ENCODE measurements around the gene FILIP1L.

Gene FILIP1L

DNA sequence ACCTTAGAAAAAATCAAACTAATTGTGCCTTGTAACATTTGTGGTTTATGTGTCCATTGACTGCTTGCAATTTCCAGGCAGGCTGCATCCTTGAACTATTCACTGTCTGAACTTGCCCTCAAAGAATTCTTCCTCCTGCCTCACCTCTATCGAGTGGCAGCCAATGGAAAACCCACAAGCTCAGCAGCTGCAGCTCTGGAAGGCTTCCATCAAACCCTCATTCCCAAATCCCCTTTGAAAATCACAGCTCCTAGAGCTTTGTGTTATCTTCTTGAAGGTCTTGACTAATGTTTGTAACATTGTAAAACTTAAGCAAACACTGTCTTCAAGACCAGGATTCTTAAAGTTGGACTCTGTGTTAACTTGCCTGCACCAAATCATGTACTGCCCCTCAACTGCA lies 81.1 kb downstream of the FILIP1L start:
- TF ChIP-seq, protein P1, sequence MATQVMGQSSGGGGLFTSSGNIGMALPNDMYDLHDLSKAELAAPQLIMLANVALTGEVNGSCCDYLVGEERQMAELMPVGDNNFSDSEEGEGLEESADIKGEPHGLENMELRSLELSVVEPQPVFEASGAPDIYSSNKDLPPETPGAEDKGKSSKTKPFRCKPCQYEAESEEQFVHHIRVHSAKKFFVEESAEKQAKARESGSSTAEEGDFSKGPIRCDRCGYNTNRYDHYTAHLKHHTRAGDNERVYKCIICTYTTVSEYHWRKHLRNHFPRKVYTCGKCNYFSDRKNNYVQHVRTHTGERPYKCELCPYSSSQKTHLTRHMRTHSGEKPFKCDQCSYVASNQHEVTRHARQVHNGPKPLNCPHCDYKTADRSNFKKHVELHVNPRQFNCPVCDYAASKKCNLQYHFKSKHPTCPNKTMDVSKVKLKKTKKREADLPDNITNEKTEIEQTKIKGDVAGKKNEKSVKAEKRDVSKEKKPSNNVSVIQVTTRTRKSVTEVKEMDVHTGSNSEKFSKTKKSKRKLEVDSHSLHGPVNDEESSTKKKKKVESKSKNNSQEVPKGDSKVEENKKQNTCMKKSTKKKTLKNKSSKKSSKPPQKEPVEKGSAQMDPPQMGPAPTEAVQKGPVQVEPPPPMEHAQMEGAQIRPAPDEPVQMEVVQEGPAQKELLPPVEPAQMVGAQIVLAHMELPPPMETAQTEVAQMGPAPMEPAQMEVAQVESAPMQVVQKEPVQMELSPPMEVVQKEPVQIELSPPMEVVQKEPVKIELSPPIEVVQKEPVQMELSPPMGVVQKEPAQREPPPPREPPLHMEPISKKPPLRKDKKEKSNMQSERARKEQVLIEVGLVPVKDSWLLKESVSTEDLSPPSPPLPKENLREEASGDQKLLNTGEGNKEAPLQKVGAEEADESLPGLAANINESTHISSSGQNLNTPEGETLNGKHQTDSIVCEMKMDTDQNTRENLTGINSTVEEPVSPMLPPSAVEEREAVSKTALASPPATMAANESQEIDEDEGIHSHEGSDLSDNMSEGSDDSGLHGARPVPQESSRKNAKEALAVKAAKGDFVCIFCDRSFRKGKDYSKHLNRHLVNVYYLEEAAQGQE (IDR thresholded peaks at IDR 0.05; ENCODE audit: insufficient read depth in 1 of 2, low read depth in 2 of 2, low read length in 2 of 2): no peak
- TF ChIP-seq TAF1 (IDR thresholded peaks at IDR 0.05; ENCODE audit: borderline replicate concordance, insufficient read depth, low read length) (no peak), SIN3A (IDR thresholded peaks at IDR 0.05; ENCODE audit: borderline replicate concordance, insufficient read depth, low read length) (no peak), FOXP2 (optimal IDR thresholded peaks at IDR 0.05; ENCODE audit: borderline replicate concordance, extremely low read depth, extremely low read length, insufficient read depth) (no peak), POLR2AphosphoS5 (IDR thresholded peaks at IDR 0.05; ENCODE audit: low read depth, low read length) (no peak)

DNA sequence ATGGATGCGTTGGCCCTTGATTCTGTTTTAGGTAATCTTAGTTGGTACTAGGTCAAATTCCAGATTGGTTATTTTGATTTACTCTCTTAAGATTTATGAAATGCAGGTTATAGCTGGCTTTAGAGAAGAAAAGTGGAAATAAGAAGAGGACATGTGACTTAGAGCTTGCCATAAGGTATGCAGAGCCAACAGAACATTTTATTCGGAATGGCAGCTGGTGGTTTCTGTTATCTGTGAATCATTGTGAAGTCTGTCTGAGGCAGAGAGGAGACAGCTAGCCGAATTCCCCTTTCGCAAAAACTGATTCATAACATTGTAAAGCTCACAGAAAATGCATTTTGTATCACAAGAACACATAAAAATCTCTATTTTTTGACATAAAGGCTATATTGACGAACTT lies 82.1 kb downstream of the FILIP1L start:
- TF ChIP-seq, protein P1 (IDR thresholded peaks at IDR 0.05; ENCODE audit: insufficient read depth in 1 of 2, low read depth in 2 of 2, low read length in 2 of 2): no peak
- TF ChIP-seq POLR2AphosphoS5 (IDR thresholded peaks at IDR 0.05; ENCODE audit: low read depth, low read length): no peak
- no peak for TF ChIP-seq TAF1 (IDR thresholded peaks at IDR 0.05; ENCODE audit: borderline replicate concordance, insufficient read depth, low read length)
- TF ChIP-seq FOXP2 (optimal IDR thresholded peaks at IDR 0.05; ENCODE audit: borderline replicate concordance, extremely low read depth, extremely low read length, insufficient read depth): no peak
- TF ChIP-seq SIN3A (IDR thresholded peaks at IDR 0.05; ENCODE audit: borderline replicate concordance, insufficient read depth, low read length): no peak

DNA sequence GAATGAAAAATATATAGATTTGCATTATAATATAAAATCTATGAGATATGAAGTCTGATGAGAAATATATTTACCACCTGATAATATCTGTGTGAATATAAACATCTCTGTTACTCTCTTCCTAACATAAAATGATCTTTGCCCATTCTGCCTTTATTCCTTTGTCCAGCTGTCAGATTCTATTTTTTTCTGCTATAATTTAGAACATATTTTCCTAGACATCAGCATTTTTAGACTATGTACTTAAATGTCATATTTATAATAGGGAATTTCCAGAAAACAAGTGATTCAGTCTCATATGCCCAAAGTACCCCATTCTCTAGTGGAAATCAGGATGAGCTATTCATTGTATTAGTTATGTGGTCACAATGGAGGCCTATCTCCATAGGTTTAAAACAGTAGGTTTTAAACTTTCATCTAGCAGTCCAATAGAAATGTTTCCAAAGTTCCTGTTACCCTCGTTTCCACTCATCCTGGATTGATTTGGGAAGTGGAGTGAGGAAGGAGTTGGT lies 83.3 kb downstream of the FILIP1L start:
- TF ChIP-seq, protein P1 (IDR thresholded peaks at IDR 0.05; ENCODE audit: insufficient read depth in 1 of 2, low read depth in 2 of 2, low read length in 2 of 2): no peak
- no peak for TF ChIP-seq FOXP2 (optimal IDR thresholded peaks at IDR 0.05; ENCODE audit: borderline replicate concordance, extremely low read depth, extremely low read length, insufficient read depth)
- TF ChIP-seq SIN3A (IDR thresholded peaks at IDR 0.05; ENCODE audit: borderline replicate concordance, insufficient read depth, low read length): no peak
- TF ChIP-seq TAF1 (IDR thresholded peaks at IDR 0.05; ENCODE audit: borderline replicate concordance, insufficient read depth, low read length): no peak
- no peak for TF ChIP-seq POLR2AphosphoS5 (IDR thresholded peaks at IDR 0.05; ENCODE audit: low read depth, low read length)

DNA sequence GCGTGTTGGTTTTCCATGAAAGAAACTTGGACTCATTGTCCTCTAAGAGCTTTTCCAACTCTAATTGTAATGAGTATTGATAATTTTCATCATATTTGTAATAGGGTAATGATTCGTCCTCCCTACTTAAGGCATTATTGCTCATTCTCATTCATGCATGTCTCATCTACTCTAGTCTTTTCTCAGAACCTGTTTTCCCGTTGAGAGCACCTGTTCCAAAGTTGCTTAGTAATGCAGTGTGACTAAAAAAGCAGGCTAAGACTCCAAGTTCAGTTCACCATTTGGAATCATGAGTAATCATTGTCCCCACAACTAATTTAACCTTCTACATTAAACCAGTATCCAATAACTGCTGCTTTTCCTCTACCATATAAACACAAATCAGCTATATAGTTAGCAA lies 84.0 kb downstream of the FILIP1L start:
- TF ChIP-seq, protein P1 (IDR thresholded peaks at IDR 0.05; ENCODE audit: insufficient read depth in 1 of 2, low read depth in 2 of 2, low read length in 2 of 2): no peak
- no peak for TF ChIP-seq SIN3A (IDR thresholded peaks at IDR 0.05; ENCODE audit: borderline replicate concordance, insufficient read depth, low read length)
- no peak for TF ChIP-seq POLR2AphosphoS5 (IDR thresholded peaks at IDR 0.05; ENCODE audit: low read depth, low read length)
- no peak for TF ChIP-seq TAF1 (IDR thresholded peaks at IDR 0.05; ENCODE audit: borderline replicate concordance, insufficient read depth, low read length)
- no peak for TF ChIP-seq FOXP2 (optimal IDR thresholded peaks at IDR 0.05; ENCODE audit: borderline replicate concordance, extremely low read depth, extremely low read length, insufficient read depth)

DNA sequence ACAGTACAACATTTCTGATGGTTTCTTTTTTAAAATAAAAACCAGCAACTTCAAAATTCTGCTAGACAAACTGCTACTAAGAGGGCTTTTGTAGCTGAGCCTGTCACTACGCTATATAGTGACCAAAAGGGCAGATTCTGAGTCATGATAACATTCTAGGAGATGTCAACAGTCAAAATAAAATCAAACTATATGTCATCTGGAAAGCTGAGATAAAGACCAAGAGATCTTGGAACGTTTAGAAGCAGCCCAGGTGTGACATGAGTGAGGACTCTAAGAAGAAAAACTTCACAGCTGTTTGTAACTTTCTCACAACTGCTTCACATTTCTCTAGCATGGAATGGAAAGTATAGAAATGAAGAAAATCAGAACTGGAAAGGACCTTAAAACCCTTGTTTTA lies 84.6 kb downstream of the FILIP1L start:
- no peak for TF ChIP-seq TAF1 (IDR thresholded peaks at IDR 0.05; ENCODE audit: borderline replicate concordance, insufficient read depth, low read length)
- no peak for TF ChIP-seq SIN3A (IDR thresholded peaks at IDR 0.05; ENCODE audit: borderline replicate concordance, insufficient read depth, low read length)
- TF ChIP-seq, protein P1 (IDR thresholded peaks at IDR 0.05; ENCODE audit: insufficient read depth in 1 of 2, low read depth in 2 of 2, low read length in 2 of 2): no peak
- no peak for TF ChIP-seq FOXP2 (optimal IDR thresholded peaks at IDR 0.05; ENCODE audit: borderline replicate concordance, extremely low read depth, extremely low read length, insufficient read depth)
- no peak for TF ChIP-seq POLR2AphosphoS5 (IDR thresholded peaks at IDR 0.05; ENCODE audit: low read depth, low read length)
